KMS-11 (cell line): ENCODE data around the gene MYO1G.
"Not testable (repeated sequence)": the region's sequence is repeated elsewhere in the genome, so short reads cannot be mapped to it uniquely, and the experiment has no call there.

Experiments used
- H2AFZ ChIP-seq: fragments of 200-600 bp; sonication (generic); 2 replicates; pipeline ENCODE4 v1.6.1; 2016; ENCODE audit warnings: antibody characterized with exemption, mixed run types, low read depth
- H3K27ac ChIP-seq: fragments of 200-600 bp; sonication (generic); 2 replicates; pipeline ENCODE4 v1.6.1; 2016; ENCODE audit warnings: mild to moderate bottlenecking, mixed run types
- H3K27me3 ChIP-seq: fragments of 200-600 bp; sonication (generic); 2 replicates; pipeline ENCODE4 v1.6.1; 2017; ENCODE audit warnings: mild to moderate bottlenecking, low read depth, mixed run types, moderate library complexity; ENCODE audit not compliant: insufficient read depth
- H3K36me3 ChIP-seq: fragments of 200-600 bp; sonication (generic); 2 replicates; pipeline ENCODE4 v1.6.1; 2017; ENCODE audit warnings: mild to moderate bottlenecking, mixed run types; ENCODE audit not compliant: insufficient read depth
- H3K4me1 ChIP-seq: fragments of 200-600 bp; sonication (generic); 2 replicates; pipeline ENCODE4 v1.6.1; 2016; ENCODE audit warnings: mild to moderate bottlenecking, low read depth, mixed run types; ENCODE audit not compliant: poor library complexity, severe bottlenecking
- H3K4me2 ChIP-seq: fragments of 200-600 bp; sonication (generic); 2 replicates; pipeline ENCODE4 v1.7.0; 2016; ENCODE audit warnings: mild to moderate bottlenecking, mixed run types
- H3K4me3 ChIP-seq: fragments of 200-600 bp; sonication (generic); IDR thresholded peaks from 2 replicates; pipeline ENCODE4 v1.6.1; 2017; ENCODE audit warnings: low read depth, low read length, mixed read lengths; ENCODE audit not compliant: insufficient read depth
- H3K79me2 ChIP-seq: fragments of 200-600 bp; sonication (generic); 2 replicates; pipeline ENCODE4 v1.6.1; 2016; ENCODE audit warnings: low read depth, mixed run types; ENCODE audit not compliant: insufficient read depth
- H3K9ac ChIP-seq: fragments of 200-600 bp; sonication (generic); 2 replicates; pipeline ENCODE4 v1.6.1; 2016; ENCODE audit warnings: mild to moderate bottlenecking, mixed run types
- H4K20me1 ChIP-seq: fragments of 200-600 bp; sonication (generic); 2 replicates; pipeline ENCODE4 v1.6.1; 2016; ENCODE audit warnings: mild to moderate bottlenecking, mixed run types; ENCODE audit not compliant: insufficient read depth
- TF ChIP-seq, protein P1 (sequence below): fragments of 200-600 bp; sonication (generic); conservative IDR thresholded peaks from 2 replicates; pipeline ENCODE4 v1.6.1; 2017; ENCODE audit warnings: low read depth, mild to moderate bottlenecking, antibody characterized with exemption, low read length, moderate library complexity, mixed read lengths

Gene MYO1G

GRCh38 chr7:45026013-45026412, 47.2 kb upstream of the MYO1G start:
- Histone ChIP-seq H3K27me3 (no peaks in the 10 kb centered on the region), H3K4me1 (peaks cover 78% of the 10 kb centered on the region), H3K27ac (peak overlapping the region; percentile 73; the same call in 1 of the 2 replicates), H3K79me2 (peaks cover 84% of the 10 kb centered on the region), H2AFZ (no peak overlapping the region), H3K4me2 (peak overlapping the region; percentile 95), H3K36me3 (no peaks in the 10 kb centered on the region; the same call in 1 of the 2 replicates), H3K9ac (no peak overlapping the region), H3K4me3 (no peak overlapping the region), H4K20me1 (peaks cover 10% of the 10 kb centered on the region; the same call in 1 of the 2 replicates)
- TF ChIP-seq, protein P1, sequence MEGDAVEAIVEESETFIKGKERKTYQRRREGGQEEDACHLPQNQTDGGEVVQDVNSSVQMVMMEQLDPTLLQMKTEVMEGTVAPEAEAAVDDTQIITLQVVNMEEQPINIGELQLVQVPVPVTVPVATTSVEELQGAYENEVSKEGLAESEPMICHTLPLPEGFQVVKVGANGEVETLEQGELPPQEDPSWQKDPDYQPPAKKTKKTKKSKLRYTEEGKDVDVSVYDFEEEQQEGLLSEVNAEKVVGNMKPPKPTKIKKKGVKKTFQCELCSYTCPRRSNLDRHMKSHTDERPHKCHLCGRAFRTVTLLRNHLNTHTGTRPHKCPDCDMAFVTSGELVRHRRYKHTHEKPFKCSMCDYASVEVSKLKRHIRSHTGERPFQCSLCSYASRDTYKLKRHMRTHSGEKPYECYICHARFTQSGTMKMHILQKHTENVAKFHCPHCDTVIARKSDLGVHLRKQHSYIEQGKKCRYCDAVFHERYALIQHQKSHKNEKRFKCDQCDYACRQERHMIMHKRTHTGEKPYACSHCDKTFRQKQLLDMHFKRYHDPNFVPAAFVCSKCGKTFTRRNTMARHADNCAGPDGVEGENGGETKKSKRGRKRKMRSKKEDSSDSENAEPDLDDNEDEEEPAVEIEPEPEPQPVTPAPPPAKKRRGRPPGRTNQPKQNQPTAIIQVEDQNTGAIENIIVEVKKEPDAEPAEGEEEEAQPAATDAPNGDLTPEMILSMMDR = no peak

GRCh38 chr7:45025473-45025872, 46.7 kb upstream of the MYO1G start:
- Histone ChIP-seq H3K79me2 (peaks cover 84% of the 10 kb centered on the region), H3K4me2 (peak overlapping the region; percentile 95), H3K27ac (peak overlapping the region; percentile 73; the same call in 1 of the 2 replicates)

GRCh38 chr7:45024126-45024744, 45.4 kb upstream of the MYO1G start:
- Histone ChIP-seq H3K9ac (no peak overlapping the region), H2AFZ (no peak overlapping the region), H4K20me1 (peaks cover 10% of the 10 kb centered on the region; the same call in 1 of the 2 replicates), H3K27ac (no peak overlapping the region), H3K27me3 (no peaks in the 10 kb centered on the region), H3K4me2 (no peak overlapping the region; the same call in 1 of the 2 replicates), H3K4me1 (peaks cover 73% of the 10 kb centered on the region), H3K36me3 (no peaks in the 10 kb centered on the region), H3K4me3 (no peak overlapping the region), H3K79me2 (peaks cover 75% of the 10 kb centered on the region)
- TF ChIP-seq, protein P1 = no peak

More at GRCh38 chr7:45025473-45025872, 46.7 kb upstream of the MYO1G start:
- H3K4me3 ChIP-seq, H3K9ac ChIP-seq, H3K36me3 ChIP-seq, H4K20me1 ChIP-seq, H2AFZ ChIP-seq, H3K27me3 ChIP-seq: not testable (repeated sequence)
- H3K4me1 ChIP-seq = peaks cover 78% of the 10 kb centered on the region

- Histone ChIP-seq H3K79me2 (peaks cover 79% of the 10 kb centered on the region), H3K27me3 (no peaks in the 10 kb centered on the region), H3K9ac (no peak overlapping the region), H3K4me2 (no peak overlapping the region), H3K27ac (no peak overlapping the region), H3K36me3 (no peaks in the 10 kb centered on the region), H2AFZ (no peak overlapping the region), H3K4me3 (no peak overlapping the region), H4K20me1 (peaks cover 10% of the 10 kb centered on the region; the same call in 1 of the 2 replicates), H3K4me1 (peaks cover 48% of the 10 kb centered on the region)
- TF ChIP-seq, protein P1 = no peak
These were observed 42.9 kb upstream of the MYO1G start for GRCh38 chr7:45021604-45022296.

DNA sequence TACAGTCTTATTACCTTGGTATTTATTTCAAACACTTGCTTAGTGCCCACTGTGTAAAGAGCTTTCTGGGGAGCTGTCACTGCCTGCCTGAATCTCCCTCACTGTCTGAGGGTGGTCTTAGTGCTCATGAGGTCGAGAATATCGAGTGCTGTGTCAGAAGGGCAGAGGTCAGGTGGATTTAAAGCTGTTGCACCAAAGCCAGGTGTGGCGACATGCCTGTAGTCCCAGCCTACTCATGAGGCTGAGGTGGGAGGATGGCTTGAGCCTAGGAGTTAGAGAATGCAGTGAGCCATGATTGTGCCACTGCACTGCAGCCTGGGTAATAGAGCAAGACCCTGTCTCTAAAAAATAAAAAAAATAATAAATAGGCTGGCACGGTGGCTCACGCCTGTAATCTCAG, 42.1 kb upstream of the MYO1G start:
- Histone ChIP-seq H3K36me3 (no peaks in the 10 kb centered on the region), H2AFZ (no peak overlapping the region), H4K20me1 (peaks cover 8% of the 10 kb centered on the region; the same call in 1 of the 2 replicates), H3K27me3 (no peaks in the 10 kb centered on the region), H3K4me3 (no peak overlapping the region), H3K4me2 (no peak overlapping the region), H3K9ac (no peak overlapping the region), H3K79me2 (peaks cover 80% of the 10 kb centered on the region), H3K4me1 (peaks cover 40% of the 10 kb centered on the region), H3K27ac (no peak overlapping the region)
- TF ChIP-seq, protein P1 = no peak
